Measurements from ENCODE around the gene LUZP2. TPM values are rescaled to one million over a fixed set of nuclear protein-coding genes. Genes with fewer than 3 reads are reported as not detected.

LUZP2 gene
- total RNA-seq, 4 donors from 2014 or later: 0.19 to 0.99 TPM; not detected in 2

GRCh38 chr11:24543771-24544170 lies 46.9 kb downstream of the LUZP2 start:
- intact Hi-C loops (cut with DNase I): no loop called here
- 56% methylated on average over 3 of the region's 3 CpGs for WGBS

GRCh38 chr11:24556693-24557092 lies 59.8 kb downstream of the LUZP2 start:
- Histone ChIP-seq H3K4me1 (no peaks in the 10 kb centered on the region), H3K27ac (replicated peaks in 1 of 4) (no peak overlapping the region), H3K9me3 (no peaks in the 10 kb centered on the region), H3K27me3 (no peaks in the 10 kb centered on the region), H3K36me3 (no peaks in the 10 kb centered on the region), H3K4me3 (no peak overlapping the region)
- no peak for TF ChIP-seq CTCF (IDR thresholded peaks at IDR 0.05)
- TF ChIP-seq EP300 (IDR thresholded peaks at IDR 0.05): no peak
- no peak for TF ChIP-seq POLR2A (IDR thresholded peaks at IDR 0.05; ENCODE audit: low read depth)
- no peak for DNase-seq (ENCODE audit: extremely low spot score)
- intact Hi-C loops (cut with DNase I): no loop called here
- 77% methylated on average over 3 of the region's 3 CpGs for WGBS

More at GRCh38 chr11:24543771-24544170, 46.9 kb downstream of the LUZP2 start:
- Histone ChIP-seq H3K4me1 (no peaks in the 10 kb centered on the region), H3K27ac (replicated peaks in 1 of 4) (no peak overlapping the region), H3K9me3 (no peaks in the 10 kb centered on the region), H3K36me3 (no peaks in the 10 kb centered on the region), H3K27me3 (no peaks in the 10 kb centered on the region), H3K4me3 (no peak overlapping the region)
- DNase-seq (ENCODE audit: extremely low spot score): no peak
- TF ChIP-seq CTCF (IDR thresholded peaks at IDR 0.05) (no peak), EP300 (IDR thresholded peaks at IDR 0.05) (no peak), POLR2A (IDR thresholded peaks at IDR 0.05; ENCODE audit: low read depth) (no peak), POLR2AphosphoS5 (IDR thresholded peaks at IDR 0.05) (no peak)

GRCh38 chr11:24559315-24559714 lies 62.5 kb downstream of the LUZP2 start:
- H3K4me3 ChIP-seq: no peak overlapping the region
- intact Hi-C loops (cut with DNase I): no loop called here
- TF ChIP-seq POLR2A (IDR thresholded peaks at IDR 0.05; ENCODE audit: low read depth) (no peak), POLR2AphosphoS5 (IDR thresholded peaks at IDR 0.05) (no peak), EP300 (IDR thresholded peaks at IDR 0.05) (no peak)
- H3K27me3 ChIP-seq: no peaks in the 10 kb centered on the region
- no peaks in the 10 kb centered on the region for H3K9me3 ChIP-seq
- DNase-seq (ENCODE audit: extremely low spot score): no peak
- no peaks in the 10 kb centered on the region for H3K36me3 ChIP-seq
- H3K27ac ChIP-seq (replicated peaks in 1 of 4): no peak overlapping the region
- no peaks in the 10 kb centered on the region for H3K4me1 ChIP-seq

GRCh38 chr11:24560324-24560723 lies 63.5 kb downstream of the LUZP2 start:
- no peaks in the 10 kb centered on the region for H3K4me1 ChIP-seq
- no peaks in the 10 kb centered on the region for H3K36me3 ChIP-seq
- WGBS: 77% methylated on average over 4 of the region's 4 CpGs
- H3K27me3 ChIP-seq: no peaks in the 10 kb centered on the region
- TF ChIP-seq CTCF (IDR thresholded peaks at IDR 0.05): no peak
- TF ChIP-seq POLR2AphosphoS5 (IDR thresholded peaks at IDR 0.05): no peak
- no peak for TF ChIP-seq EP300 (IDR thresholded peaks at IDR 0.05)
- TF ChIP-seq POLR2A (IDR thresholded peaks at IDR 0.05; ENCODE audit: low read depth): no peak
- no peaks in the 10 kb centered on the region for H3K9me3 ChIP-seq
- intact Hi-C loops (cut with DNase I): no loop called here
- H3K27ac ChIP-seq (replicated peaks in 1 of 4): no peak overlapping the region
- DNase-seq (ENCODE audit: extremely low spot score): no peak
- no peak overlapping the region for H3K4me3 ChIP-seq

- TF ChIP-seq CTCF (IDR thresholded peaks at IDR 0.05) (no peak), POLR2A (IDR thresholded peaks at IDR 0.05; ENCODE audit: low read depth) (no peak), POLR2AphosphoS5 (IDR thresholded peaks at IDR 0.05) (no peak), EP300 (IDR thresholded peaks at IDR 0.05) (no peak)
- no peak overlapping the region for H3K4me3 ChIP-seq
- intact Hi-C loops (cut with DNase I): no loop called here
Measured at GRCh38 chr11:24567380-24567779, 70.5 kb downstream of the LUZP2 start.

More at GRCh38 chr11:24567380-24567779, 70.5 kb downstream of the LUZP2 start:
- DNase-seq (ENCODE audit: extremely low spot score): no peak
- no peaks in the 10 kb centered on the region for H3K4me1 ChIP-seq
- H3K27ac ChIP-seq (replicated peaks in 1 of 4): no peak overlapping the region
- no peaks in the 10 kb centered on the region for H3K36me3 ChIP-seq
- no peaks in the 10 kb centered on the region for H3K27me3 ChIP-seq
- H3K9me3 ChIP-seq: no peaks in the 10 kb centered on the region
